ENCODE measurements around the gene AIPL1.

The AIPL1 gene

GRCh38 chr17:6448473-6448872 lies 13.6 kb upstream of the AIPL1 start:
- no peak for ATAC-seq

DNA sequence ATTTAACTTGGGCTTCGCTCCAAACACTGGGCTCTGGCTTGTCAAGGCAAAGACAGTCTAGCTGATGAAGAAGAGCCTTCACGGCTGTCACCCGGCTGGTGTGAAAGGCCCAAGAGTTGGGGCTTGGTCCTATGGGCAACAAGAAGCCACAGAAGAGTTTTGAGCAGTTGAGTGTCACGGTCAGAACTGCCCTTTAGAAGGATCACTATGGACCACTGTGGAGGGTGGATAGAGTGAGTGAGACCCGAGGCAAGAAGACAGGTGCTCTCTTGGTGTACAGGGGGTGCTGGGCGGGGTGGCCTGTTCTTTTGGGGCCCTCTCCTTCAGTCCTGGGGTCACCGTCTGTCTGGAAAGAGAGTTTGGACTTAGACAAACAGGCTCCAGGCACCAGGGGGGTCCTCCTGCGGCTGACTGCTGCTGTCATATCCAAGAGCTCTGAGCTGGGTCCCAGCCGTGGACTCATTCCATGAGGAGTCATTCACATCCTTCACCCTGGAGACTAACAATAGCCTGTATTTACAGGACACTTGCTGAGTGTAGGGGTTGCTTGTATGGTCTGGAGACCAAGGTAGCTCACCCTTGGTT lies 11.7 kb upstream of the AIPL1 start:
- no peak for ATAC-seq

DNA sequence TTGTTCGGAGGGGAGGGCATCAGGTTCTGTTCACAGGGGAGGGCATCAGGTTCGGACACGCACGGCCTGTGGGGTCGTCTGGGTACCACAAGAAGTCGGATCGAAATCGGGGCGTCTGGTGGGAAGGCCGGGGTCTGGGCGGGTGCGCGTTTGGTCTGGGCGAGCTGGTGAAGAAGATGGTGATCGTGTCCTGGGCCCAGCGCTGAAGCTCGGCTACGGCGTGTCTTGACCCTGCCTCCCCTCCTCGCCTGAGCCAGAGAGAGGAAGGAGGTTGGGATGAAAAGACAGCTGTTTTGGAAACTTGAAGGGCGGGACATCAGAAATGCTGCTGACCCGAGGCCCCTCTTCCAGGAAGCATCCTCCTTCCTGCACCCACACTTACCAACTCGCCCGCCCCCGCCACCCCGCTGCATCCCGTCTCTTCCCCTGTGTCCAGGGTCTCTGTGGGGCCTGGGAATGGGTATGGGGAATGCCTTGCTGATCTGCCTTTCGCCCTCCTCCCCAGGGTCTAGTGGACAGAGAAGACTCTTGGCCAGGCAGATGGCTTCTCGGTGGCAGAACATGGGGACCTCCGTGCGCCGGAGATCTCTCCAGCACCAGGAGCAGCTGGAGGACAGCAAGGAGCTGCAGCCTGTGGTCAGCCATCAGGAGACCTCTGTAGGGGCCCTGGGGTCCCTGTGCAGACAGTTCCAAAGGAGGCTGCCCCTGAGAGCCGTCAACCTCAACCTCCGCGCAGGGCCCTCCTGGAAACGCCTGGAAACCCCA lies 9.8 kb upstream of the AIPL1 start:
- ATAC-seq: no peak

DNA sequence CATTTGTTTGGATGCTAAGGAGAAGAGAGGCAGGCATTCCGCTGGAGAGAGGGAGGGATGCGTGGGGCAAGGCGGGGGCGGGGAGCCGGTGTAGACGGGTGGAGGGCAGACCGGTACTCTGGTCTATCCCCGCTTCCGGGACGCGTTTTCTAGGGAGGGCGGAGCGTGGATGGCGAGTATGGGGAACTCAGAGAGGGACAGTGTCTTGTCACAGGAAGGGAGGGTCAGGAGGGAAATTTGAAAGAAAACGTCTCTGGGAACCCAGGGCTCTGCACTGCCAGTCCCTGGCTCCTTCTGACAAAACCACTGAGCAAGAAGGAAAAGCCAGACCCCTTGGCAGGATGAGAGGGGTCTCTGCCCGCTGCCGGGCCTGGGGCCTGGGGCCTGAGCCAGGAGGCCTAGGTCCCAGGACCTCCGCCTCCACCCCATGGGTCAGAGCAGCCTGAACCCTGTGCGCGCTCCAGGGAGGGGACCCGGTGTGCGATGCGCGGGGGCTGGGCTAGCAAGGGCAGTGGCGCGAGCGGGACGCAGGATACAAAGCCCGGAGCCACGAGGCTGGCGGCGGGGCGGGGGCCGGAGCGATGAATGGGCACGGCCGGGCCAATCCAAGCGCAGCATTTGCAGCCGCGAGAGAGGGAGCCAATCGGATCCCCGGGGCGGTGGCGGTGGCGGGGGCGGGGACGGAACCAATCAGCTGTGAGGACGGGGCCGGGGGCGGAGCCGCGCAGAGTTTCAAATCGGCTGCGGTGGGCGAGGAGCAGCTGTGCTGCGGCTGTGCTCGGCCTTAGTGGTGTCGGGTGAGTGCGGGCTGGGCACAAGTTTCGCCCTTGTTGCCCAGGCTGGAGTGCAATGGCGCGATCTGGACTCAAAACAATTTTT lies 9.0 kb upstream of the AIPL1 start, which contains the start of gene PIMREG:
Gene PIMREG, plus strand, starts transcription at position 764 of the 879 bp plus-strand sequence. CDS start 656 bp downstream, outside the sequence.
- ATAC-seq: peak; percentile 94 to 95

- ATAC-seq: no peak
These were observed 7.9 kb upstream of the AIPL1 start for GRCh38 chr17:6442775-6443174.

- no peak for ATAC-seq
These were observed 5.0 kb upstream of the AIPL1 start for GRCh38 chr17:6439951-6440350.

- ATAC-seq: no peak
These were observed 3.0 kb upstream of the AIPL1 start for GRCh38 chr17:6437956-6438355.

DNA sequence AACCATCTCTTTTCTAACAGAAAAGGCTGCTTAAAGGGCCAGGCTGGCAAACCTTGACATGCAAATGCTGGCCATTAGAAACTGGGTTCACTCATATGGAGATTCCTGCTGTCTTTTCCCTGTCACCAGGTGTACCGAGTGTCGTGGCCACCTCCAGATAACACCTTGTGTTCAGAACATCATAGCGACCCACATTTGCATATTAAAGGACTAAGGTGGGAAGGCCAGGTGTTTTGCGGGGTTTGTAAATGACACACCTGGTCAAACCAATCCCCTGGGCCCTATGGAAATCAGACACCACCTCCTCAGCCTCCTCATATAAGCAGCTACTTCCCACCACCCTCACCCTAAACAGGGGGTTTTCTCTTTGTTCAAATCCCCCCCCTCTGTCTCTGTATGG lies 2.5 kb upstream of the AIPL1 start:
- ATAC-seq: no peak

DNA sequence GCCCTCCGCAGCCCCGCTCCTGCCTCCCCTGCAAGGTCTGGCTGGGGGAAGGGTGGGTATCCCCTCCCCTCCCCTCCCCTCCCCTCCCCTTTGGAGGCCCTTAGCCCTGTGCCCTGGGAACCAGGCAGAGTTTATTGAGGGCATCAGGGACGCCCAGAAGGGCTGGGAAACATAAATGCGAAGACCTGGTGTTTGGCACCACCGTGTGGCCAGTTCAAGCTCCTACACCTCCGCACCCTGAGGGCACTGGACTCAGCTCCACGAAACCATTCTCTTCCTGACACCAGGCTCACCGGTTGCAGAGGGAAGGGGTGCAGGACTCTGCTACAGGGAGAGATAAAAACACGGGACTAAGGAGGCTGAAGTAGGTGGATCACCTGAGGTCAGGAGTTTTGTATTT lies 1.0 kb upstream of the AIPL1 start:
- ATAC-seq: peak; percentile 81 to 90

DNA sequence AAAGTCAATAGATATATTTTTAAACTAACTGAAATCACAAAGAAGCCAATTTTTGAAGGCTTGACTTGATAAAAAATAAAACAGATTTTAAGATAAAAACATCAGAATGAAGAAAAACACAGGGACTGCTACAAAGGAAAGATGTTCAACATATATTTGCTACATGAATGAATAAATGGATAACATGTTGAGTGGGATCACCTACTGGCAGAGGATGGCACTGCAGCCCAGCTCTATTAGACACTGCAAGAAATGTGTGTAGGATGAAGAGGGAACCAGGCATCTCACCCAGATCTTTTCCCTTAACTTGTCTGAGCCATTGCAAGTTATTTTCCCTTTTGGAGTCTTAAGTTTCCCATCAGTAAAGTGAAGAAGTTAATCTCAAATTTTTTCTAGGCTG lies 4.2 kb downstream of the AIPL1 start:
- ATAC-seq: no peak

GRCh38 chr17:6429266-6429665 lies 5.7 kb downstream of the AIPL1 start:
- no peak for ATAC-seq

GRCh38 chr17:6428207-6428965 lies 6.5 kb downstream of the AIPL1 start:
- ATAC-seq: no peak

- ATAC-seq: peak; percentile 69 to 74
These were observed 7.6 kb downstream of the AIPL1 start for GRCh38 chr17:6427279-6427781.

GRCh38 chr17:6426356-6427101 lies 8.4 kb downstream of the AIPL1 start:
- no peak for ATAC-seq

- no peak for ATAC-seq
These were observed 9.5 kb downstream of the AIPL1 start for GRCh38 chr17:6425407-6425806.

DNA sequence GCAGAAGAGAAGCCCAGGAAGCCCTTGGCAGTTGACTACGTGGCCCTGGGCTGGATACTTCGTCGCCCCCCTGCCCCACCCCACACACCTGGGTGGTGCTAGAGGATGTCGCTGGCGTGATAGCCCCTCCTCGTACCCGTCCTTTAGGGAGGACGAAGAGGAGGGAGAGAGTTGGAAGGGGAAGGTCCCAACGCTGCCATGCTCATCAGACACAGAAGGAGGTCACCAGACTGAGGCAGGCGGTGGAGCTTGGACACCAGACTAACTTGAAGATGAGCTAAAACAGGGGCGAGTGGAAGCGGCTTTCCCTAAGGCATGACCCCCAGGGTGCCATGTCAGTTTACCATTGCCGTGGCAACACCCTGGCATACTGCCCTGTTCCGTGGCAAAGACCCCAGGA lies 11.0 kb downstream of the AIPL1 start:
- ATAC-seq: no peak

GRCh38 chr17:6422654-6423241 lies 12.2 kb downstream of the AIPL1 start:
- ATAC-seq: no peak

DNA sequence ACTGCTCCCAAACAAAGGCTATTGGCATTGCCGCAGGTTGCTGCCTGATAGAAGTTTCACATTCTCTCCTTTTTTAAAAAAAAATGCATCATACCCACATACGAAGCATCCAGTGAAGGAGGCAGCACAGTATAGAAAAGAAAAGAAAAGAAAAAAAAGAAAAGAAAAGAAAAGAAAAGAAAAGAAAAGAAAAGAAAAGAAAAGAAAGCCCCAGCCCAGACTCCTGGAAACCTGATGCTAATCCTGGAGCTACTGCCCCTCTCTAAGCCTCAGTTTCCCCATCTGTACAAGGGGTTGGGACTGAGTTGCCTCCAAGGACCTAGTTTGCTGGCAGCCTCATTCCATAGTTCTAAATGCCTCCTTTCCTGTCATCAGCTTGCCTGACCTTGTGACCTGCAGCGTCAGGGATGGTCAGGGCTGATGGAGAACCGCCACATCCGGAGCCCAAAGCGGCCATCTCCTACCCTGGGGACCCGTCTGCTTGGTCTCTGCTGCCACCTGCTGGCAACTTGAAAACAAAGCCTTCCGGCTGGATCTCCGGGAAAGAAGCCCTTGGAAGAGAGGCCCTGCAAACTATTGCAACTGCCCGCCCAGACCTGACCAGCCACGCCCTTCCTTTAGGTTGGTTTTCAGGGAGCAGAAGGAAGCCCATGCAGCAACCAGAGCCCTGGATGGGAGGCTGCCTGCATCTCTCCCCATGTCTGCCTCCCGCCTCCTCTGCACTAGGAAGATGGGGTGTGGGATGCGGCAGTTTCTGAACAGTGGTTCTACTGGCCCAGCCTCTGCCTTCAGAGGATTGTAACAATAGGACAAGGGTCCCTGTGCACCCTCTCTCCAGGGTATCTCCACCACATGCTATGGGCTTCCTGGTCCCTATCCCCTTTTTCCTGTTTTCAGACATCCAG lies 13.0 kb downstream of the AIPL1 start:
- peak; percentile 55 to 71 for ATAC-seq

- ATAC-seq: no peak
These were observed 14.7 kb downstream of the AIPL1 start for GRCh38 chr17:6420173-6420641.

DNA sequence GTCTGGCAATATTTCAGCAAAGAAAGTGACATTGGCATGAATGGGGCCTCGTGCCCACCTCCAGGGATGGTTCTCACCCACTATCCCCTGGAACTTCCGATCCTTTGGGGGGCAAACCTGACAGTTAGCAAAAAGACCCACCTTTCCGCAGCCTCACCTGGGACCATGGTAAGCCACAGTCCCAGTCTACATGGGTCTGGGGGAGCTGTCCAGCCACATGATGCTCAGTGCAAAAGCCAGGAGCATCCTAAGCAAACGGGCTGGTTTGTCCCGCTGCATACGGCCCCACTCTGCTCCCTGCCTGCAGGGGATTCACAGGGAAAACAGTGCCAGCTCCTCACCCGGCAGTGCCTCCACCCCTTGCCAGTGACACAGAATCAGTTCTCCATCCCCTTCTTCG lies 19.3 kb downstream of the AIPL1 start:
- ATAC-seq: no peak
